ENCODE results near the gene PATJ.
"Not testable (repeated sequence)": the region's sequence is repeated elsewhere in the genome, so short reads cannot be mapped to it uniquely, and the experiment has no call there.

The PATJ gene

GRCh38 chr1:61743716-61744580, 1.7 kb downstream of the PATJ start:
- no peak for DNase-seq

GRCh38 chr1:61746813-61747212, 4.5 kb downstream of the PATJ start:
- no peak for DNase-seq

GRCh38 chr1:61748566-61748965, 6.3 kb downstream of the PATJ start:
- no peak for DNase-seq

GRCh38 chr1:61749574-61749973, 7.3 kb downstream of the PATJ start:
- no peak for DNase-seq

GRCh38 chr1:61752921-61753389, 10.7 kb downstream of the PATJ start:
- DNase-seq: no peak

GRCh38 chr1:61753998-61754508, 11.8 kb downstream of the PATJ start:
- no peak for DNase-seq

- DNase-seq: no peak
These were observed 12.3 kb downstream of the PATJ start for GRCh38 chr1:61754545-61754944.

GRCh38 chr1:61756773-61757172, 14.5 kb downstream of the PATJ start:
- DNase-seq: no peak

GRCh38 chr1:61757950-61758349, 15.7 kb downstream of the PATJ start:
- DNase-seq: no peak

- DNase-seq: no peak
These were observed 27.9 kb downstream of the PATJ start for GRCh38 chr1:61770131-61770530.

- no peak for DNase-seq
These were observed 33.8 kb downstream of the PATJ start for GRCh38 chr1:61776091-61776490.

- no peak for DNase-seq
These were observed 37.0 kb downstream of the PATJ start for GRCh38 chr1:61779231-61779630.

- DNase-seq: no peak
These were observed 38.9 kb downstream of the PATJ start for GRCh38 chr1:61781151-61781550.

- peak; percentile 19 to 33 for DNase-seq
These were observed 40.5 kb downstream of the PATJ start for GRCh38 chr1:61782771-61783170.

GRCh38 chr1:61784726-61785125, 42.4 kb downstream of the PATJ start:
- DNase-seq: no peak

- DNase-seq: no peak
These were observed 48.6 kb downstream of the PATJ start for GRCh38 chr1:61790837-61791236.

GRCh38 chr1:61797045-61797755, 54.9 kb downstream of the PATJ start:
- no peak for DNase-seq

GRCh38 chr1:61801047-61801446, 58.8 kb downstream of the PATJ start:
- DNase-seq: not testable (repeated sequence)

GRCh38 chr1:61807606-61808140, 65.4 kb downstream of the PATJ start:
- no peak for DNase-seq

GRCh38 chr1:61808321-61808720, 66.0 kb downstream of the PATJ start:
- DNase-seq: no peak

GRCh38 chr1:61808968-61809367, 66.7 kb downstream of the PATJ start:
- DNase-seq: no peak

- no peak for DNase-seq
These were observed 70.6 kb downstream of the PATJ start for GRCh38 chr1:61812916-61813315.

GRCh38 chr1:61816191-61816590, 73.9 kb downstream of the PATJ start:
- no peak for DNase-seq

GRCh38 chr1:61818992-61819391, 76.7 kb downstream of the PATJ start:
- no peak for DNase-seq

Measured in activated CD4-positive, alpha-beta T cell treated with anti-CD3 and anti-CD28 coated beads, Interleukin-2, amount 50 U/mL, for 4 hours (primary cell).